IMR-90 (cell line): ENCODE results near the gene MYBL2. TPM values are rescaled to one million over a fixed set of nuclear protein-coding genes. Genes with fewer than 3 reads are reported as not detected.

ENCODE experiments used
- ATAC-seq: fragments of 200-7000 bp; cut with Tn5 transposase; 2 replicates; pipeline ENCODE4 v1.9.1; 2020; ENCODE audit warnings: low read depth, mild to moderate bottlenecking, moderate library complexity
- BruUV-seq: library from RNA; stranded (reverse); fragments of 400-500 nt; replicated peaks from 2 replicates; lab custom pipeline; 2021; lab: Mats Ljungman, UMichigan
- CTCF ChIA-PET: fragments of 300-600 bp; formaldehyde crosslinking; extraction: SDS; loops from one replicate; lab custom pipeline; 2021; ENCODE audit warnings: antibody characterized with exemption; lab: Yijun Ruan, JAX
- POLR2A ChIA-PET: fragments of 300-600 bp; sonication (Branson Sonifier 250); formaldehyde crosslinking; loops from one replicate; lab custom pipeline; 2022; ENCODE audit warnings: antibody characterized with exemption; ENCODE audit not compliant: unreplicated experiment; lab: Charles Lee
- DNase-seq: peaks from one replicate; pipeline ENCODE4 v3.0.0; 2013
- H2AFZ ChIP-seq: replicated peaks from 2 replicates; pipeline ENCODE3; 2013; ENCODE audit warnings: low read length, mild to moderate bottlenecking; ENCODE audit not compliant: poor library complexity
- H2AK5ac ChIP-seq: 2 replicates; pipeline ENCODE4 v1.6.1; 2013; ENCODE audit warnings: low read depth, low read length, inconsistent platforms
- H2AK9ac ChIP-seq: replicated peaks from 2 replicates; pipeline ENCODE3; 2013; ENCODE audit warnings: mild to moderate bottlenecking, low read depth, low read length, moderate library complexity; ENCODE audit not compliant: poor library complexity
- H2BK120ac ChIP-seq: 2 replicates; pipeline ENCODE4 v1.6.1; 2013; ENCODE audit warnings: low read depth, low read length, inconsistent platforms
- H2BK15ac ChIP-seq: 3 replicates; pipeline ENCODE4 v1.6.1; 2013; ENCODE audit warnings: low read depth, low read length, inconsistent platforms
- H2BK20ac ChIP-seq: 2 replicates; pipeline ENCODE4 v1.6.1; 2013; ENCODE audit warnings: low read depth, mild to moderate bottlenecking, inconsistent platforms, low read length, moderate library complexity
- H2BK5ac ChIP-seq: 2 replicates; pipeline ENCODE4 v1.6.1; 2013; ENCODE audit warnings: mild to moderate bottlenecking, low read depth, low read length, inconsistent platforms; ENCODE audit not compliant: poor library complexity, severe bottlenecking
- H3K14ac ChIP-seq: replicated peaks from 2 replicates; pipeline ENCODE4 v1.6.1; 2013; ENCODE audit warnings: low read depth, low read length, inconsistent platforms
- H3K18ac ChIP-seq: 2 replicates; pipeline ENCODE4 v1.6.1; 2013; ENCODE audit warnings: low read depth, low read length, control low read depth
- H3K23ac ChIP-seq: 2 replicates; pipeline ENCODE4 v1.6.1; 2013; ENCODE audit warnings: low read depth, low read length, inconsistent platforms
- H3K27ac ChIP-seq: 2 replicates; pipeline ENCODE4 v1.5.1; 2013; ENCODE audit warnings: mild to moderate bottlenecking, control low read depth, low read length; ENCODE audit not compliant: insufficient read depth
- H3K27me3 ChIP-seq: 2 replicates; pipeline ENCODE4 v1.6.1; 2013; ENCODE audit warnings: low read length; ENCODE audit not compliant: control insufficient read depth, insufficient read depth
- H3K36me3 ChIP-seq: 2 replicates; pipeline ENCODE4 v1.6.1; 2013; ENCODE audit warnings: low read length, mixed read lengths; ENCODE audit not compliant: control insufficient read depth, insufficient read depth
- H3K4ac ChIP-seq: 2 replicates; pipeline ENCODE4 v1.6.1; 2013; ENCODE audit warnings: low read depth, low read length, inconsistent platforms
- H3K4me1 ChIP-seq: 2 replicates; pipeline ENCODE4 v1.6.1; 2013; ENCODE audit warnings: low read length, mixed read lengths; ENCODE audit not compliant: control insufficient read depth, insufficient read depth
- H3K4me2 ChIP-seq: 2 replicates; pipeline ENCODE4 v1.6.1; 2013; ENCODE audit warnings: low read depth, mild to moderate bottlenecking, control low read depth, low read length, moderate library complexity
- H3K4me3 ChIP-seq: 2 replicates; pipeline ENCODE4 v1.5.1; 2013; ENCODE audit warnings: low read depth, mild to moderate bottlenecking, control low read depth, low read length, moderate library complexity; ENCODE audit not compliant: insufficient read depth
- H3K56ac ChIP-seq: 2 replicates; pipeline ENCODE4 v1.6.1; 2013; ENCODE audit warnings: low read length, inconsistent platforms; ENCODE audit not compliant: insufficient read depth; ENCODE audit errors: extremely low read depth
- H3K79me1 ChIP-seq, 2 experiments: 2 replicates each; pipeline ENCODE4 v1.6.1; 2013; ENCODE audit warnings: low read length in 2 of 2, inconsistent platforms in 1 of 2, low read depth in 1 of 2
- H3K9ac ChIP-seq: 2 replicates; pipeline ENCODE4 v1.6.1; 2013; ENCODE audit warnings: low read depth, low read length, control low read depth
- H3K9me1 ChIP-seq: 2 replicates; pipeline ENCODE4 v1.6.1; 2013; ENCODE audit warnings: low read length, inconsistent platforms; ENCODE audit not compliant: insufficient read depth
- H3K9me3 ChIP-seq: 2 replicates; pipeline ENCODE4 v1.6.1; 2013; ENCODE audit warnings: low read length; ENCODE audit not compliant: control insufficient read depth, insufficient read depth
- H4K20me1 ChIP-seq: 2 replicates; pipeline ENCODE4 v1.6.1; 2013; ENCODE audit warnings: low read length, inconsistent platforms; ENCODE audit not compliant: insufficient read depth
- H4K5ac ChIP-seq: 2 replicates; pipeline ENCODE4 v1.6.1; 2013; ENCODE audit warnings: mild to moderate bottlenecking, low read depth, low read length, control low read depth
- H4K8ac ChIP-seq, 2 experiments: 2 replicates each; pipeline ENCODE4 v1.6.1; 2013; ENCODE audit warnings: low read depth in 2 of 2, low read length in 2 of 2, control low read depth in 1 of 2, inconsistent platforms in 1 of 2
- H4K91ac ChIP-seq: 2 replicates; pipeline ENCODE4 v1.6.1; 2013; ENCODE audit warnings: low read depth, low read length, inconsistent platforms; ENCODE audit not compliant: insufficient read depth
- BHLHE40 ChIP-seq: fragments of 150-350 bp; IDR thresholded peaks from 2 replicates; pipeline ENCODE4 v1.6.1; 2016; ENCODE audit warnings: mild to moderate bottlenecking, low read depth, low read length
- CEBPB ChIP-seq: IDR thresholded peaks from 2 replicates; pipeline ENCODE4 v1.6.1; 2012; ENCODE audit warnings: low read depth, low read length, improper control_type of control experiment
- CHD1 ChIP-seq: IDR thresholded peaks from 2 replicates; pipeline ENCODE4 v1.6.1; 2012; ENCODE audit warnings: low read depth, low read length, improper control_type of control experiment
- CTCF ChIP-seq: conservative IDR thresholded peaks from 2 replicates; pipeline ENCODE4 v1.5.1; 2012; ENCODE audit warnings: mild to moderate bottlenecking, low read depth, low read length, improper control_type of control experiment
- ELK1 ChIP-seq: fragments of 150-350 bp; IDR thresholded peaks from 2 replicates; pipeline ENCODE4 v1.6.1; 2016; ENCODE audit warnings: low read depth, mild to moderate bottlenecking, low read length, moderate library complexity, borderline replicate concordance
- FOS ChIP-seq: fragments of 150-350 bp; IDR thresholded peaks from 2 replicates; pipeline ENCODE4 v1.6.1; 2016; ENCODE audit warnings: low read depth, low read length
- NFE2L2 ChIP-seq: fragments of 150-350 bp; IDR thresholded peaks from 2 replicates; pipeline ENCODE4 v1.6.1; 2016; ENCODE audit warnings: low read depth, mild to moderate bottlenecking, low read length
- POLR2A ChIP-seq: IDR thresholded peaks from 2 replicates; pipeline ENCODE4 v1.6.1; 2012; ENCODE audit warnings: mild to moderate bottlenecking, low read depth, low read length
- RAD21 ChIP-seq: IDR thresholded peaks from 2 replicates; pipeline ENCODE4 v1.6.1; 2012; ENCODE audit warnings: low read length, improper control_type of control experiment
- RFX5 ChIP-seq: IDR thresholded peaks from 2 replicates; pipeline ENCODE4 v1.8.0; 2012; ENCODE audit warnings: low read depth, mild to moderate bottlenecking, low read length, moderate library complexity
- SMC3 ChIP-seq: fragments of 150-350 bp; IDR thresholded peaks from 2 replicates; pipeline ENCODE4 v1.6.1; 2016; ENCODE audit warnings: low read depth, mild to moderate bottlenecking, antibody characterized with exemption, low read length, moderate library complexity
- USF2 ChIP-seq: fragments of 150-350 bp; IDR thresholded peaks from 2 replicates; pipeline ENCODE4 v1.6.1; 2017; ENCODE audit warnings: mild to moderate bottlenecking, antibody characterized with exemption, low read length, low read depth
- WGBS, 2 experiments: methylation state at CpG; one replicate each; pipeline versions ENCODE4 v1.1.5 to v1.1.7; 2013; ENCODE audit warnings: missing lambda C conversion rate in 2 of 2; ENCODE audit not compliant: insufficient read length in 1 of 2; ENCODE audit errors: extremely low coverage in 2 of 2; 5-methylcytosine and 5-hydroxymethylcytosine counted together
- dilution Hi-C: fragments of 300-500 bp; cut with HindIII; formaldehyde crosslinking; loops from one replicate; pipeline ENCODE4 v1.14.3; 2018; ENCODE audit warnings: low sequenced_read_pairs; ENCODE audit not compliant: unreplicated experiment
- in situ Hi-C: fragments of 300-500 bp; cut with MboI; formaldehyde crosslinking; loops from 3 replicates; pipeline ENCODE4 v1.14.3; 2019; ENCODE audit warnings: low sequenced_read_pairs, inconsistent platforms, mixed read lengths
- intact Hi-C: fragments of 100-400 bp; cut with micrococcal nuclease; formaldehyde crosslinking; loops from 2 replicates; pipeline ENCODE4 v1.10.0; 2022
- polyA plus RNA-seq, 3 experiments: library from polyadenylated mRNA; depleted of rRNA; stranded (reverse); fragments of >200 nt; gene quantifications; 2 replicates each; pipeline ENCODE4 v1.2.3, GENCODE V29; 2012; ENCODE audit warnings: low replicate concordance in 1 of 3
- total RNA-seq: library from RNA; depleted of rRNA; stranded (reverse); fragments of >200 nt; gene quantifications from 2 replicates; pipeline ENCODE4 v1.2.3, GENCODE V29; 2012

MYBL2 gene
- total and polyA plus RNA-seq, 2 of the 4 experiments (the other 2 are of a cell fraction): 12.4 to 23.1 TPM

- Histone ChIP-seq H3K4me3 (no peak overlapping the region), H2BK5ac (no peak overlapping the region), H2BK20ac (no peak overlapping the region), H2AFZ (peak overlapping the region; percentile 63), H2AK5ac (no peak overlapping the region), H3K27me3 (no peaks in the 10 kb centered on the region), H3K27ac (no peak overlapping the region), H3K4me2 (no peak overlapping the region), H3K4me1 (no peaks in the 10 kb centered on the region), H3K36me3 (peaks cover 2% of the 10 kb centered on the region; the same call in 1 of the 2 replicates), H4K8ac (no peak overlapping the region), H3K79me1 (no peaks in the 10 kb centered on the region), H3K9me3 (no peaks in the 10 kb centered on the region), H3K56ac (no peak overlapping the region), H3K14ac (no peak overlapping the region), H4K5ac (no peak overlapping the region), H3K23ac (no peak overlapping the region), H2BK15ac (no peak overlapping the region), H3K9ac (no peak overlapping the region), H2AK9ac (peak overlapping the region; percentile 50), H4K91ac (no peak overlapping the region), H2BK120ac (no peak overlapping the region), H3K4ac (no peak overlapping the region), H4K20me1 (no peaks in the 10 kb centered on the region; the same call in 1 of the 2 replicates), H3K18ac (no peak overlapping the region), H3K9me1 (no peaks in the 10 kb centered on the region)
- intact Hi-C loops (loop anchor here (1.0 kb wide), 2 partner anchors 154 to 243 kb away; no protein-coding TSS in a partner anchor), dilution Hi-C loops (no loop called here), in situ Hi-C loops (loop anchor here (10.0 kb wide), 1 partner anchor 157 kb away; no protein-coding TSS in a partner anchor)
- BruUV-seq: no TSS peak
- ChIA-PET CTCF (interaction anchor here (0.6 to 3.3 kb wide), 5 partner anchors 11 to 161 kb away, joined by 3 to 20 read pairs (median 4); no protein-coding TSS in a partner anchor), POLR2A (no interaction called here)
- TF ChIP-seq SMC3: peak; percentile 55
- peak; percentile 60 for TF ChIP-seq RAD21
- no peak for TF ChIP-seq ELK1
- no peak for TF ChIP-seq FOS
- TF ChIP-seq NFE2L2: no peak
- no peak for TF ChIP-seq USF2
- no peak for TF ChIP-seq RFX5
- no peak for TF ChIP-seq BHLHE40
- peak; percentile 52 for TF ChIP-seq CTCF
- no peak for TF ChIP-seq CEBPB
- TF ChIP-seq POLR2A: no peak
- no peak for TF ChIP-seq CHD1
- peak; percentile 18 for DNase-seq
- ATAC-seq: peak; percentile 49
- 81% methylated on average over 3 of the region's 5 CpGs; no CpG with 5 or more reads in 1 of the 2 experiments for WGBS, 2 experiments
Measured at GRCh38 chr20:43691928-43692524, 25.1 kb downstream of the MYBL2 start.
